ENCODE results near the gene TIMM9.

DNA sequence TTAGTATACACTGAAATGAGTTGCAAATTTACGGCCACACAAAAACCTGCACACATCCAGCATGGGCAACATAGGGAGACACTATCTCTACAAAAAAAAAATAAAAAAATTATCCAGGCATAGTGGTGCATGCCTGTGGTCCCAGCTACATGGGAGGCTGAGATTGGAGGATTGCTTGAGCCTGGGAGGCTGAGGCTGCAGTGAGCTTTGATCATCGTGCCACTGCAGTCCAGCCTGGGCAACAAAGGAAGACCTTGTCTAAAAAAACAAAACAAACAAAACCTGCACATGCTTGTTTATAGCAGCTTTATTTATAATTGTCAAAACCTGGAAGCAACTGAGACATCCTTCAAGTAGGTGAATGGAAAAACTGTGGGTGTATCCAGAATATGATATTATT lies 36.5 kb downstream of the TIMM9 start:
- TF ChIP-seq, protein P1, sequence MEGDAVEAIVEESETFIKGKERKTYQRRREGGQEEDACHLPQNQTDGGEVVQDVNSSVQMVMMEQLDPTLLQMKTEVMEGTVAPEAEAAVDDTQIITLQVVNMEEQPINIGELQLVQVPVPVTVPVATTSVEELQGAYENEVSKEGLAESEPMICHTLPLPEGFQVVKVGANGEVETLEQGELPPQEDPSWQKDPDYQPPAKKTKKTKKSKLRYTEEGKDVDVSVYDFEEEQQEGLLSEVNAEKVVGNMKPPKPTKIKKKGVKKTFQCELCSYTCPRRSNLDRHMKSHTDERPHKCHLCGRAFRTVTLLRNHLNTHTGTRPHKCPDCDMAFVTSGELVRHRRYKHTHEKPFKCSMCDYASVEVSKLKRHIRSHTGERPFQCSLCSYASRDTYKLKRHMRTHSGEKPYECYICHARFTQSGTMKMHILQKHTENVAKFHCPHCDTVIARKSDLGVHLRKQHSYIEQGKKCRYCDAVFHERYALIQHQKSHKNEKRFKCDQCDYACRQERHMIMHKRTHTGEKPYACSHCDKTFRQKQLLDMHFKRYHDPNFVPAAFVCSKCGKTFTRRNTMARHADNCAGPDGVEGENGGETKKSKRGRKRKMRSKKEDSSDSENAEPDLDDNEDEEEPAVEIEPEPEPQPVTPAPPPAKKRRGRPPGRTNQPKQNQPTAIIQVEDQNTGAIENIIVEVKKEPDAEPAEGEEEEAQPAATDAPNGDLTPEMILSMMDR (conservative IDR thresholded peaks at IDR 0.05), result no peak
- TF ChIP-seq ZFX (IDR thresholded peaks at IDR 0.05), result no peak

All from C4-2B (cell line).